ENCODE measurements around the gene FAAH.
"Not testable (repeated sequence)": the region's sequence is repeated elsewhere in the genome, so short reads cannot be mapped to it uniquely, and the experiment has no call there.

The FAAH gene

GRCh38 chr1:46394108-46394871, at the start of gene FAAH:
FAAH (plus strand) TSS chr1:46394317; CDS start chr1:46394349, 32 bp downstream.
- DNase-seq (ENCODE audit: low read depth), result peak; percentile 11

GRCh38 chr1:46344481-46344880, 49.6 kb upstream of the FAAH start:
- DNase-seq (ENCODE audit: low read depth), result no peak

GRCh38 chr1:46345281-46345680, 48.8 kb upstream of the FAAH start:
- no peak for DNase-seq (ENCODE audit: low read depth)

GRCh38 chr1:46352363-46352762, 41.8 kb upstream of the FAAH start:
- DNase-seq (ENCODE audit: low read depth), result no peak

- DNase-seq (ENCODE audit: low read depth), result not testable (repeated sequence)
These were observed 38.2 kb upstream of the FAAH start for GRCh38 chr1:46355920-46356319.

GRCh38 chr1:46362158-46362557, 32.0 kb upstream of the FAAH start:
- no peak for DNase-seq (ENCODE audit: low read depth)

- no peak for DNase-seq (ENCODE audit: low read depth)
These were observed 31.0 kb upstream of the FAAH start for GRCh38 chr1:46363121-46363520.

GRCh38 chr1:46364612-46365011, 29.5 kb upstream of the FAAH start:
- no peak for DNase-seq (ENCODE audit: low read depth)

- DNase-seq (ENCODE audit: low read depth), result not testable (repeated sequence)
These were observed 28.3 kb upstream of the FAAH start for GRCh38 chr1:46365796-46366195.

- DNase-seq (ENCODE audit: low read depth), result no peak
These were observed 27.0 kb upstream of the FAAH start for GRCh38 chr1:46367072-46367471.

GRCh38 chr1:46367701-46368100, 26.4 kb upstream of the FAAH start:
- not testable (repeated sequence) for DNase-seq (ENCODE audit: low read depth)

- DNase-seq (ENCODE audit: low read depth), result no peak
These were observed 25.3 kb upstream of the FAAH start for GRCh38 chr1:46368791-46369190.

- no peak for DNase-seq (ENCODE audit: low read depth)
These were observed 24.4 kb upstream of the FAAH start for GRCh38 chr1:46369542-46370213.

- no peak for DNase-seq (ENCODE audit: low read depth)
These were observed 23.9 kb upstream of the FAAH start for GRCh38 chr1:46370214-46370633.

GRCh38 chr1:46372431-46372830, 21.7 kb upstream of the FAAH start:
- no peak for DNase-seq (ENCODE audit: low read depth)

- DNase-seq (ENCODE audit: low read depth), result no peak
These were observed 14.1 kb upstream of the FAAH start for GRCh38 chr1:46379996-46380395.

GRCh38 chr1:46380508-46380907, 13.6 kb upstream of the FAAH start:
- no peak for DNase-seq (ENCODE audit: low read depth)

- no peak for DNase-seq (ENCODE audit: low read depth)
These were observed 607 bp upstream of the FAAH start for GRCh38 chr1:46393510-46393909.

GRCh38 chr1:46394872-46395465, 852 bp downstream of the FAAH start:
- DNase-seq (ENCODE audit: low read depth), result no peak

GRCh38 chr1:46396441-46397398, 2.6 kb downstream of the FAAH start:
- no peak for DNase-seq (ENCODE audit: low read depth)

GRCh38 chr1:46399307-46399706, 5.2 kb downstream of the FAAH start:
- DNase-seq (ENCODE audit: low read depth), result no peak

GRCh38 chr1:46400421-46400820, 6.3 kb downstream of the FAAH start:
- no peak for DNase-seq (ENCODE audit: low read depth)
